T-cell (primary cell): ENCODE data around the gene CETN1. TPM values are rescaled to one million over a fixed set of nuclear protein-coding genes. Genes with fewer than 3 reads are reported as not detected.

Experiments
- ATAC-seq, 4 experiments: fragments of 200-7000 bp in 3 of 4; fragments of 150-1000 bp in 1 of 4; cut with Tn5 transposase; replicated peaks in 1 of 4; 1 replicate in 3 of 4; 2 replicates in 1 of 4; pipeline ENCODE4 v1.10.0; 2021; ENCODE audit warnings: moderate library complexity in 3 of 4, mild to moderate bottlenecking in 2 of 4, moderate number of reproducible peaks in 1 of 4
- CTCF ChIA-PET, 2 donors: fragments of 300-600 bp; sonication (Branson Sonifier 250); formaldehyde crosslinking; loops; one replicate each; lab custom pipeline; 2022; ENCODE audit warnings: antibody characterized with exemption in 2 of 2; lab: Charles Lee
- POLR2A ChIA-PET, 2 donors: fragments of 300-600 bp; sonication (Branson Sonifier 250); formaldehyde crosslinking; loops; one replicate each; lab custom pipeline; 2022; ENCODE audit warnings: antibody characterized with exemption in 2 of 2; lab: Charles Lee
- DNase-seq, 35 experiments: peaks; one replicate each; pipeline versions ENCODE4 v3.0.0 to v3.0.0-alpha.2; 2013 to 2023
- H3K27ac ChIP-seq: one replicate; pipeline ENCODE4 v1.5.1; 2013; ENCODE audit warnings: low read length
- H3K27me3 ChIP-seq, 2 experiments: replicated peaks in 1 of 2; 1 replicate in 1 of 2; 2 replicates in 1 of 2; pipeline versions ENCODE4 v1.6.1 to v1.7.0; 2013; ENCODE audit warnings: low read length in 1 of 2, mixed read lengths in 1 of 2; ENCODE audit not compliant: control insufficient read depth in 2 of 2, insufficient read depth in 2 of 2; ENCODE audit errors: extremely low read depth in 1 of 2
- H3K36me3 ChIP-seq, 2 donors: 1 replicate in 1 of 2; 2 replicates in 1 of 2; pipeline versions ENCODE4 v1.6.1 to v1.7.0; 2013; ENCODE audit warnings: low read length in 1 of 2; ENCODE audit not compliant: control insufficient read depth in 2 of 2, insufficient read depth in 1 of 2; ENCODE audit errors: extremely low read depth in 1 of 2
- H3K4me1 ChIP-seq, 2 experiments: 1 replicate in 1 of 2; 2 replicates in 1 of 2; pipeline versions ENCODE4 v1.6.1 to v1.7.0; 2013; ENCODE audit warnings: low read length in 2 of 2, mixed read lengths in 1 of 2; ENCODE audit not compliant: insufficient read depth in 2 of 2, control insufficient read depth in 1 of 2; ENCODE audit errors: extremely low read depth in 1 of 2
- H3K4me3 ChIP-seq, 2 donors: 1 replicate in 1 of 2; 2 replicates in 1 of 2; pipeline versions ENCODE4 v1.5.1 to v1.7.0; 2013; ENCODE audit warnings: mild to moderate bottlenecking in 2 of 2, low read length in 1 of 2, moderate library complexity in 1 of 2; ENCODE audit not compliant: control insufficient read depth in 1 of 2; ENCODE audit errors: extremely low read depth in 1 of 2
- H3K9me3 ChIP-seq: 2 replicates; pipeline ENCODE4 v1.7.0; 2013
- H3K27ac Mint-ChIP-seq, 2 donors: one replicate each; pipeline ENCODE4 v1.8.0; 2020 to 2021; ENCODE audit warnings: mild to moderate bottlenecking in 2 of 2, mixed read lengths in 2 of 2
- H3K27me3 Mint-ChIP-seq, 2 donors: one replicate each; pipeline ENCODE4 v1.8.0; 2021 to 2022; ENCODE audit warnings: mixed read lengths in 2 of 2
- H3K36me3 Mint-ChIP-seq: one replicate; pipeline ENCODE4 v1.8.0; 2021; ENCODE audit warnings: mixed read lengths
- H3K4me1 Mint-ChIP-seq, 3 donors: one replicate each; pipeline ENCODE4 v1.8.0; 2020 to 2022; ENCODE audit warnings: mixed read lengths in 3 of 3, mild to moderate bottlenecking in 1 of 3
- H3K4me3 Mint-ChIP-seq, 3 donors: one replicate each; pipeline ENCODE4 v1.8.0; 2020 to 2022; ENCODE audit warnings: mild to moderate bottlenecking in 3 of 3, mixed read lengths in 3 of 3, moderate library complexity in 3 of 3
- H3K9me3 Mint-ChIP-seq, 3 donors: one replicate each; pipeline ENCODE4 v1.8.0; 2020 to 2022; ENCODE audit warnings: mixed read lengths in 3 of 3
- WGBS: methylation state at CpG from one replicate; pipeline ENCODE4 v1.1.5; 2013; ENCODE audit warnings: missing lambda C conversion rate; ENCODE audit not compliant: insufficient coverage; 5-methylcytosine and 5-hydroxymethylcytosine counted together
- total RNA-seq, 35 experiments: library from RNA in 6 of 35; stranded (reverse) in 6 of 35; fragments of 120-200 nt in 1 of 35; gene quantifications; one replicate each; pipeline versions ENCODE4 v1.2.1 to v1.2.4 and lab custom pipeline; 2013 to 2026

Gene CETN1
- total RNA-seq, 5 donors from 2014 or later (not counting 1 experiment from before 2014, with no cell fraction given), result not detected

GRCh38 chr18:623761-624620, 43.8 kb downstream of the CETN1 start:
- DNase-seq, result peak in 31 of 35 experiments; percentile 9 to 71 (median 42)
- peaks cover 0 to 15% of the 10 kb centered on the region in 2 experiments for H3K27me3 ChIP-seq
- Mint-ChIP-seq H3K4me3 (no peak overlapping the region), H3K27ac (no peak overlapping the region), H3K36me3 (no peaks in the 10 kb centered on the region), H3K27me3 (peaks cover 6 to 10% of the 10 kb centered on the region in 2 donors), H3K4me1 (peaks cover 0 to 2% (median 0%) of the 10 kb centered on the region in 3 donors), H3K9me3 (no peaks in the 10 kb centered on the region)
- H3K36me3 ChIP-seq, result no peaks in the 10 kb centered on the region
- ATAC-seq, result peak in 3 of 4 experiments; percentile 43 to 66 (median 52)
- no peak overlapping the region for H3K27ac ChIP-seq
- ChIA-PET POLR2A (interaction anchor here in 1 of 2 donors (0.6 kb wide), 1 partner anchor 464 kb away, joined by 4 read pairs; no protein-coding TSS in a partner anchor), CTCF (interaction anchor here (0.6 to 4.7 kb wide), 15 partner anchors 11 to 220 kb away, joined by 3 to 54 read pairs (median 4); no protein-coding TSS in a partner anchor)
- H3K4me1 ChIP-seq, result no peaks in the 10 kb centered on the region
- no peaks in the 10 kb centered on the region for H3K9me3 ChIP-seq
- 40% methylated on average over 2 of the region's 11 CpGs for WGBS
- H3K4me3 ChIP-seq, result no peak overlapping the region

- peaks cover 0 to 12% of the 10 kb centered on the region in 2 experiments for H3K27me3 ChIP-seq
- Mint-ChIP-seq H3K4me3 (no peak overlapping the region), H3K4me1 (peaks cover 0 to 2% (median 0%) of the 10 kb centered on the region in 3 donors), H3K36me3 (no peaks in the 10 kb centered on the region), H3K27ac (no peak overlapping the region), H3K27me3 (peaks cover 5 to 8% of the 10 kb centered on the region in 2 donors), H3K9me3 (no peaks in the 10 kb centered on the region)
- ChIA-PET POLR2A (interaction anchor here in 1 of 2 donors (0.7 kb wide), 1 partner anchor 313 kb away, joined by 3 read pairs; no protein-coding TSS in a partner anchor), CTCF (interaction anchor here (0.9 to 4.7 kb wide), 5 partner anchors 9 to 212 kb away, joined by 3 to 54 read pairs (median 4); no protein-coding TSS in a partner anchor)
- DNase-seq, result no peak
- no peak for ATAC-seq
- H3K4me1 ChIP-seq, result no peaks in the 10 kb centered on the region
- H3K27ac ChIP-seq, result no peak overlapping the region
- no peaks in the 10 kb centered on the region for H3K36me3 ChIP-seq
- H3K9me3 ChIP-seq, result no peaks in the 10 kb centered on the region
- WGBS, result no CpG with 5 or more reads among the region's 2 CpGs
- no peak overlapping the region for H3K4me3 ChIP-seq
Observed at GRCh38 chr18:627231-627630, 47.1 kb downstream of the CETN1 start.

- H3K4me3 Mint-ChIP-seq, result no peak overlapping the region
- ChIA-PET POLR2A (no interaction called here), CTCF (no interaction called here)
- ATAC-seq (no peak), DNase-seq (no peak)
- no peaks in the 10 kb centered on the region for H3K4me1 Mint-ChIP-seq
- peaks cover 7% of the 10 kb centered on the region in 2 donors for H3K27me3 Mint-ChIP-seq
- no peak overlapping the region for H3K27ac Mint-ChIP-seq
- no peaks in the 10 kb centered on the region for H3K36me3 ChIP-seq
- H3K9me3 ChIP-seq, result no peaks in the 10 kb centered on the region
- H3K27me3 ChIP-seq, result peaks cover 0 to 2% of the 10 kb centered on the region in 2 experiments
- no peaks in the 10 kb centered on the region for H3K4me1 ChIP-seq
- H3K36me3 Mint-ChIP-seq, result no peaks in the 10 kb centered on the region
- H3K27ac ChIP-seq, result no peak overlapping the region
- no peaks in the 10 kb centered on the region for H3K9me3 Mint-ChIP-seq
- 0% methylated on average over 1 of the region's 6 CpGs for WGBS
- H3K4me3 ChIP-seq, result no peak overlapping the region
Observed at GRCh38 chr18:629269-630150, 49.3 kb downstream of the CETN1 start.

DNA sequence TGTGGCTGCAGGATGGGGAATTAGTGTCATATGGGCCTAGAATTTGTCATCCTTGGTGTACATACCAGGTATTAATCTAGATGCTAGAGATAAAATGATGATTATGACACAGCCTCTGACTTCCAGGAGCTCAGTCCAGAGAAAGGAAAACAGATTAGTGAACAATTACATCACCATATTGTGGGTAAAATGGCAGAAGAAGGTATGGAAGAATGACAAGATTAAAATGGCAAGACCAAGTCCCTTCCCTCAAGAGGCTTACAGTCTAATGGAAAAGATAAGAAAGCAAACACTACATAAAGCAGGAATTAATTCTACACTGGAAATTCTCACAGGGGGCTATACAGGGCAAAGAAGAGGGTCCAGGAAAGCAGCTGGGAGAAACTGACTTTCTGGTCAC, 51.4 kb downstream of the CETN1 start:
- no peak overlapping the region for H3K27ac ChIP-seq
- ATAC-seq (no peak), DNase-seq (no peak)
- POLR2A ChIA-PET, result no interaction called here
- H3K4me3 Mint-ChIP-seq, result no peak overlapping the region
- no peaks in the 10 kb centered on the region for H3K36me3 Mint-ChIP-seq
- no peak overlapping the region for H3K27ac Mint-ChIP-seq
- H3K9me3 ChIP-seq, result no peaks in the 10 kb centered on the region
- no peaks in the 10 kb centered on the region for H3K4me1 ChIP-seq
- CTCF ChIA-PET, result no interaction called here
- H3K27me3 ChIP-seq, result no peaks in the 10 kb centered on the region
- H3K9me3 Mint-ChIP-seq, result no peaks in the 10 kb centered on the region
- H3K4me1 Mint-ChIP-seq, result no peaks in the 10 kb centered on the region
- H3K4me3 ChIP-seq, result no peak overlapping the region
- H3K27me3 Mint-ChIP-seq, result peaks cover 3 to 7% of the 10 kb centered on the region in 2 donors
- H3K36me3 ChIP-seq, result no peaks in the 10 kb centered on the region

Other genes with a start within 250 kb of the CETN1 start
- gene COLEC12, start 79.7 kb upstream of the CETN1 start, total RNA-seq, result under 1 TPM in 2 of 5 donors, not detected in 3; 0.07 to 0.32 TPM
- gene CLUL1, start 16.6 kb downstream of the CETN1 start, total RNA-seq, result under 1 TPM in 1 of 5 donors, not detected in 4; 0.32 TPM
- 1 to 10 TPM; 1.8 to 9.7 (median 3.3) TPM for gene TYMS, start 77.3 kb downstream of the CETN1 start, total RNA-seq
- gene ENOSF1, start 132.2 kb downstream of the CETN1 start, total RNA-seq, result 10 to 100 TPM; 70.8 to 97.6 (median 75.8) TPM
- 10 to 100 TPM in 2 of 5 donors, 1 to 10 TPM in 3; 7.4 to 16.3 (median 8.2) TPM for gene YES1, start 231.9 kb downstream of the CETN1 start, total RNA-seq